Spinal cord (tissue), 10 donors: ENCODE data around the gene LMBRD1. TPM values are rescaled to one million over a fixed set of nuclear protein-coding genes. Genes with fewer than 3 reads are reported as not detected.
A peak's percentile ranks its signal among the peaks of the same experiment; 100 is the strongest.
"Not testable (repeated sequence)": the region's sequence is repeated elsewhere in the genome, so short reads cannot be mapped to it uniquely, and the experiment has no call there.

Experiments used
- DNase-seq, 6 donors: peaks; one replicate each; pipeline versions ENCODE4 v3.0.0 to v3.0.0-alpha.2; 2013 to 2015; ENCODE audit warnings: low spot score in 6 of 6, low read depth in 4 of 6
- H3K27ac ChIP-seq: one replicate; pipeline ENCODE4 v1.5.1; 2013; ENCODE audit warnings: low read depth, low read length, control low read depth
- H3K27me3 ChIP-seq: one replicate; pipeline ENCODE4 v1.6.1; 2013; ENCODE audit warnings: low read length; ENCODE audit not compliant: control insufficient read depth, insufficient read depth
- H3K36me3 ChIP-seq: one replicate; pipeline ENCODE4 v1.6.1; 2013; ENCODE audit warnings: low read length; ENCODE audit not compliant: control insufficient read depth, insufficient read depth
- H3K4me1 ChIP-seq: one replicate; pipeline ENCODE4 v1.6.1; 2013; ENCODE audit warnings: low read length; ENCODE audit not compliant: control insufficient read depth, insufficient read depth
- H3K4me3 ChIP-seq: one replicate; pipeline ENCODE4 v1.5.1; 2013; ENCODE audit warnings: low read depth, low read length, control low read depth
- H3K9me3 ChIP-seq: one replicate; pipeline ENCODE4 v1.6.1; 2013; ENCODE audit warnings: low read length; ENCODE audit not compliant: control insufficient read depth, insufficient read depth
- WGBS: methylation state at CpG from one replicate; pipeline ENCODE4 v1.1.5; 2013; ENCODE audit warnings: missing lambda C conversion rate; ENCODE audit not compliant: insufficient coverage; 5-methylcytosine and 5-hydroxymethylcytosine counted together
- long read RNA-seq, 4 donors: transcript quantifications; one replicate each; lab custom pipeline, GENCODE V29; 2026
- polyA plus RNA-seq, 2 donors: library from polyadenylated mRNA; unstranded; fragments of 120-200 nt; gene quantifications; one replicate each; pipeline ENCODE4 v1.2.1, GENCODE V29; 2013; ENCODE audit not compliant: insufficient read length in 2 of 2
- total RNA-seq, 2 donors: library from RNA; depleted of rRNA in 1 of 2; stranded (reverse); fragments of 120-200 nt in 1 of 2; fragments of >200 nt in 1 of 2; gene quantifications; one replicate each; pipeline versions ENCODE4 v1.2.3 to v1.2.4, GENCODE V29; 2013 to 2014
- donor health status: healthy.

Gene LMBRD1
- total RNA-seq (100 to 1,000 TPM in 1 of 2 donors, 10 to 100 TPM in 1; 68.2 to 109 TPM), polyA plus RNA-seq (10 to 100 TPM; 81.9 to 88.8 TPM)
- long read RNA-seq, donor 1, transcript LMBRD1-202 (16 exons, 2,264 nt): major isoform, 25 of 41 reads
- long read RNA-seq, donor 1, partial matches to known transcripts: 10 of 41 reads
- long read RNA-seq, donor 1, other reads (novel, unspliced or antisense): 0 of 41 reads
- long read RNA-seq, donor 2, transcript LMBRD1-202 (16 exons, 2,264 nt): major isoform, 12 of 23 reads
- long read RNA-seq, donor 2, partial matches to known transcripts: 8 of 23 reads
- long read RNA-seq, donor 2, other reads (novel, unspliced or antisense): 0 of 23 reads
- long read RNA-seq, donor 3, transcript LMBRD1-202 (16 exons, 2,264 nt): major isoform, 14 of 16 reads
- long read RNA-seq, donor 3, partial matches to known transcripts: 0 of 16 reads
- long read RNA-seq, donor 3, other reads (novel, unspliced or antisense): 0 of 16 reads
- long read RNA-seq, donor 4, transcript LMBRD1-224 (1 exons, 2,851 nt): minor isoform, 8 of 73 reads
- long read RNA-seq, donor 4, transcript LMBRD1-202 (16 exons, 2,264 nt): major isoform, 20 of 73 reads
- long read RNA-seq, donor 4, partial matches to known transcripts: 42 of 73 reads
- long read RNA-seq, donor 4, other reads (novel, unspliced or antisense): 0 of 73 reads

- H3K27ac ChIP-seq: peak within 1 kb of the TSS; percentile 94
- H3K27me3 ChIP-seq: no peaks in the 10 kb centered on the region
- H3K36me3 ChIP-seq: no peaks in the 10 kb centered on the region
- peak; percentile 78 to 98 (median 90) for DNase-seq
- 0% methylated on average over 38 of the region's 39 CpGs for WGBS
- H3K9me3 ChIP-seq: no peaks in the 10 kb centered on the region
- peak within 1 kb of the TSS; percentile 81 for H3K4me3 ChIP-seq
- peaks cover 3% of the 10 kb centered on the region for H3K4me1 ChIP-seq
Observed at GRCh38 chr6:69796642-69797390, at the start of gene LMBRD1. Gene LMBRD1, minus strand, starts transcription at chr6:69797010. Its CDS starts 129 bp downstream, at chr6:69796881.

- 100% methylated on average over 2 of the region's 2 CpGs for WGBS
- H3K27me3 ChIP-seq: no peaks in the 10 kb centered on the region
- no peaks in the 10 kb centered on the region for H3K9me3 ChIP-seq
- no peak overlapping the region for H3K27ac ChIP-seq
- H3K4me3 ChIP-seq: no peak overlapping the region
- no peaks in the 10 kb centered on the region for H3K36me3 ChIP-seq
- H3K4me1 ChIP-seq: no peaks in the 10 kb centered on the region
- no peak for DNase-seq
Observed at GRCh38 chr6:69846312-69846711, 49.5 kb upstream of the LMBRD1 start.

- WGBS: no CpG with 5 or more reads among the region's 1 CpG
- H3K27ac ChIP-seq: no peak overlapping the region
- no peaks in the 10 kb centered on the region for H3K27me3 ChIP-seq
- no peaks in the 10 kb centered on the region for H3K36me3 ChIP-seq
- no peak overlapping the region for H3K4me3 ChIP-seq
- DNase-seq: no peak
- no peaks in the 10 kb centered on the region for H3K4me1 ChIP-seq
- no peaks in the 10 kb centered on the region for H3K9me3 ChIP-seq
Observed at GRCh38 chr6:69843189-69843588, 46.4 kb upstream of the LMBRD1 start.

DNA sequence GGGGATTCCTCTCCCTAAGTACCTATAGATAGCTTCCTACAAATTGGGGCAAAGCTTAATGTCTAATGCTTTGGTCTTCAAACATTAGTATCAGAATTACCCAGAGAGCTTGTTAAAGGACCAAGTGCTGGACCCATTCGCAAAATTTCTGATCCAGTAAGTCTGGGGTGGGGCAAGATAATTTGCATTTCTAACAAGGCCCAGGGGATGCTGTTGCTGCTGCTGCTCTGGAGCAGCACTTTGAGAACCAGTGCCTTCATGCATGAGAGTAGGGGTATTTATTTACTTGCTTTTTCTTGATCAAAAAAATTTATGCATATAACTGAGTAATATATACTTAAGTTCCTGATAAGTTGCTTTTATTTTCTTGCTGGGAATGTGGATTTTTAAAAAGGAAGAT, 45.1 kb upstream of the LMBRD1 start:
- no peaks in the 10 kb centered on the region for H3K9me3 ChIP-seq
- H3K36me3 ChIP-seq: no peaks in the 10 kb centered on the region
- H3K27me3 ChIP-seq: no peaks in the 10 kb centered on the region
- DNase-seq: no peak
- H3K4me1 ChIP-seq: no peaks in the 10 kb centered on the region
- no peak overlapping the region for H3K4me3 ChIP-seq
- WGBS: 78% methylated on average over 1 of the region's 1 CpG
- H3K27ac ChIP-seq: no peak overlapping the region

- H3K27ac ChIP-seq: no peak overlapping the region
- no peaks in the 10 kb centered on the region for H3K36me3 ChIP-seq
- H3K27me3 ChIP-seq: no peaks in the 10 kb centered on the region
- no CpG with 5 or more reads among the region's 5 CpGs for WGBS
- no peaks in the 10 kb centered on the region for H3K9me3 ChIP-seq
- no peak overlapping the region for H3K4me3 ChIP-seq
- peak in 4 of 6 donors; percentile 13 to 76 (median 45) for DNase-seq
- no peaks in the 10 kb centered on the region for H3K4me1 ChIP-seq
Observed at GRCh38 chr6:69835414-69836179, 38.8 kb upstream of the LMBRD1 start.

- no peaks in the 10 kb centered on the region for H3K36me3 ChIP-seq
- H3K4me1 ChIP-seq: no peaks in the 10 kb centered on the region
- H3K9me3 ChIP-seq: no peaks in the 10 kb centered on the region
- no peak overlapping the region for H3K27ac ChIP-seq
- DNase-seq: no peak
- H3K27me3 ChIP-seq: no peaks in the 10 kb centered on the region
- H3K4me3 ChIP-seq: no peak overlapping the region
Observed at GRCh38 chr6:69832558-69832957, 35.7 kb upstream of the LMBRD1 start.

- Histone ChIP-seq H3K9me3 (no peaks in the 10 kb centered on the region), H3K27me3 (no peaks in the 10 kb centered on the region), H3K4me3 (no peak overlapping the region), H3K4me1 (no peaks in the 10 kb centered on the region), H3K36me3 (no peaks in the 10 kb centered on the region), H3K27ac (no peak overlapping the region)
- DNase-seq: no peak
- whole genome bisulfite sequencing: no CpG with 5 or more reads among the region's 2 CpGs
Observed at GRCh38 chr6:69827276-69827893, 30.6 kb upstream of the LMBRD1 start.

GRCh38 chr6:69825904-69826303, 29.1 kb upstream of the LMBRD1 start:
- DNase-seq: no peak
- H3K4me1 ChIP-seq: no peaks in the 10 kb centered on the region

GRCh38 chr6:69824355-69824754, 27.5 kb upstream of the LMBRD1 start:
- H3K27ac ChIP-seq, H3K27me3 ChIP-seq, H3K9me3 ChIP-seq, H3K4me3 ChIP-seq, DNase-seq, H3K4me1 ChIP-seq, H3K36me3 ChIP-seq: not testable (repeated sequence)
- no CpG with 5 or more reads among the region's 5 CpGs for WGBS

More at GRCh38 chr6:69825904-69826303, 29.1 kb upstream of the LMBRD1 start:
- no peaks in the 10 kb centered on the region for H3K36me3 ChIP-seq
- no peaks in the 10 kb centered on the region for H3K9me3 ChIP-seq
- H3K27me3 ChIP-seq: no peaks in the 10 kb centered on the region
- WGBS: no CpG with 5 or more reads among the region's 1 CpG
- no peak overlapping the region for H3K27ac ChIP-seq
- H3K4me3 ChIP-seq: no peak overlapping the region
